Body of pancreas (tissue), 4 donors: ENCODE measurements around the gene ESCO1.

ENCODE experiments used
- POLR2A ChIP-seq, 3 donors: fragments of 450-650 bp; IDR thresholded peaks; one replicate each; pipeline ENCODE4 v1.6.1; 2016; ENCODE audit warnings: antibody characterized with exemption in 3 of 3, mild to moderate bottlenecking in 2 of 3
- TF ChIP-seq, protein P1 (sequence below), 7 experiments: fragments of 450-650 bp in 4 of 7; fragments of 200-600 bp in 3 of 7; sonication (generic) in 3 of 7; IDR thresholded peaks; one replicate each; pipeline ENCODE4 v1.5.1; 2016 to 2019; ENCODE audit warnings: antibody characterized with exemption in 7 of 7

- TF ChIP-seq, protein P1, sequence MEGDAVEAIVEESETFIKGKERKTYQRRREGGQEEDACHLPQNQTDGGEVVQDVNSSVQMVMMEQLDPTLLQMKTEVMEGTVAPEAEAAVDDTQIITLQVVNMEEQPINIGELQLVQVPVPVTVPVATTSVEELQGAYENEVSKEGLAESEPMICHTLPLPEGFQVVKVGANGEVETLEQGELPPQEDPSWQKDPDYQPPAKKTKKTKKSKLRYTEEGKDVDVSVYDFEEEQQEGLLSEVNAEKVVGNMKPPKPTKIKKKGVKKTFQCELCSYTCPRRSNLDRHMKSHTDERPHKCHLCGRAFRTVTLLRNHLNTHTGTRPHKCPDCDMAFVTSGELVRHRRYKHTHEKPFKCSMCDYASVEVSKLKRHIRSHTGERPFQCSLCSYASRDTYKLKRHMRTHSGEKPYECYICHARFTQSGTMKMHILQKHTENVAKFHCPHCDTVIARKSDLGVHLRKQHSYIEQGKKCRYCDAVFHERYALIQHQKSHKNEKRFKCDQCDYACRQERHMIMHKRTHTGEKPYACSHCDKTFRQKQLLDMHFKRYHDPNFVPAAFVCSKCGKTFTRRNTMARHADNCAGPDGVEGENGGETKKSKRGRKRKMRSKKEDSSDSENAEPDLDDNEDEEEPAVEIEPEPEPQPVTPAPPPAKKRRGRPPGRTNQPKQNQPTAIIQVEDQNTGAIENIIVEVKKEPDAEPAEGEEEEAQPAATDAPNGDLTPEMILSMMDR (IDR thresholded peaks at IDR 0.05): no peak
- no peak for TF ChIP-seq POLR2A (IDR thresholded peaks at IDR 0.05)
Measured at GRCh38 chr18:21575656-21576055, 24.8 kb downstream of the ESCO1 start.
